ENCODE data around the gene HNRNPUL1.
A peak's percentile ranks its signal among the peaks of the same experiment; 100 is the strongest.
"Not testable (repeated sequence)": the region's sequence is repeated elsewhere in the genome, so short reads cannot be mapped to it uniquely, and the experiment has no call there.

The HNRNPUL1 gene

GRCh38 chr19:41265395-41266153 lies 1.4 kb downstream of the HNRNPUL1 start:
- Histone ChIP-seq H3K4me1 (peaks cover 30 to 41% (median 33%) of the 10 kb centered on the region in 10 experiments), H4K20me1 (peaks cover 24 to 53% (median 45%) of the 10 kb centered on the region in 11 experiments; a peak in 21 of 22 replicates), H3K27ac (peak overlapping the region; percentile 96 to 100 (median 100)), H3K36me3 (peaks cover 29 to 48% (median 43%) of the 10 kb centered on the region in 11 experiments), H3K4me3 (peak overlapping the region; percentile 88 to 99 (median 98)), H3K9ac (peak overlapping the region; percentile 96 to 100 (median 100)), H3K27me3 (no peaks in the 10 kb centered on the region), H3K9me3 (replicated peaks in 1 of 11) (no peaks in the 10 kb centered on the region), H3K4me2 (peak overlapping the region; percentile 84 to 99 (median 95))
- no peak for TF ChIP-seq Cebpa-rat (IDR thresholded peaks at IDR 0.05)

GRCh38 chr19:41269055-41269454 lies 4.9 kb downstream of the HNRNPUL1 start:
- no peak overlapping the region for H3K4me2 ChIP-seq
- H3K27ac ChIP-seq = no peak overlapping the region
- H3K9ac ChIP-seq = no peak overlapping the region; a peak in 1 of 22 replicates
- peaks cover 22 to 28% (median 26%) of the 10 kb centered on the region in 10 experiments for H3K4me1 ChIP-seq
- no peak overlapping the region for H3K4me3 ChIP-seq
- H4K20me1 ChIP-seq = peaks cover 53 to 88% (median 80%) of the 10 kb centered on the region in 11 experiments
- H3K9me3 ChIP-seq (replicated peaks in 1 of 11) = no peaks in the 10 kb centered on the region
- H3K36me3 ChIP-seq = peaks cover 64 to 83% (median 78%) of the 10 kb centered on the region in 11 experiments
- no peak for TF ChIP-seq Cebpa-rat (IDR thresholded peaks at IDR 0.05)
- no peaks in the 10 kb centered on the region for H3K27me3 ChIP-seq

GRCh38 chr19:41269571-41269970 lies 5.4 kb downstream of the HNRNPUL1 start:
- no peaks in the 10 kb centered on the region for H3K9me3 ChIP-seq (replicated peaks in 1 of 11)
- peaks cover 22 to 28% (median 26%) of the 10 kb centered on the region in 10 experiments for H3K4me1 ChIP-seq
- no peak overlapping the region for H3K27ac ChIP-seq
- H3K9ac ChIP-seq = no peak overlapping the region
- TF ChIP-seq Cebpa-rat (IDR thresholded peaks at IDR 0.05) = no peak
- H3K4me2 ChIP-seq = no peak overlapping the region
- H4K20me1 ChIP-seq = peaks cover 58 to 93% (median 85%) of the 10 kb centered on the region in 11 experiments
- H3K36me3 ChIP-seq = peaks cover 69 to 88% (median 83%) of the 10 kb centered on the region in 11 experiments
- H3K27me3 ChIP-seq = no peaks in the 10 kb centered on the region
- no peak overlapping the region for H3K4me3 ChIP-seq

GRCh38 chr19:41273076-41273475 lies 8.9 kb downstream of the HNRNPUL1 start:
- H4K20me1 ChIP-seq = peaks cover 40 to 100% (median 95%) of the 10 kb centered on the region in 11 experiments
- H3K4me1 ChIP-seq = peaks cover 0 to 6% (median under 1%) of the 10 kb centered on the region in 10 experiments; a peak in 6 of 20 replicates
- H3K9ac ChIP-seq = 0 out of 22 replicates have a peak overlapping the region, but pooled peaks of 3 of the 11 experiments have one; percentile 19 to 26 (median 20)
- H3K4me2 ChIP-seq = no peak overlapping the region
- no peaks in the 10 kb centered on the region for H3K9me3 ChIP-seq (replicated peaks in 1 of 11)
- no peak overlapping the region for H3K27ac ChIP-seq
- TF ChIP-seq Cebpa-rat (IDR thresholded peaks at IDR 0.05) = no peak
- H3K27me3 ChIP-seq = no peaks in the 10 kb centered on the region
- H3K4me3 ChIP-seq = no peak overlapping the region
- peaks cover 100% of the 10 kb centered on the region in 11 experiments for H3K36me3 ChIP-seq

GRCh38 chr19:41274802-41275201 lies 10.6 kb downstream of the HNRNPUL1 start:
- Histone ChIP-seq H3K4me3 (no peak overlapping the region), H4K20me1 (peaks cover 51 to 100% (median 94%) of the 10 kb centered on the region in 11 experiments), H3K27ac (no peak overlapping the region), H3K4me1 (peaks cover 0 to 6% (median 0%) of the 10 kb centered on the region in 10 experiments; a peak in 3 of 20 replicates), H3K4me2 (no peak overlapping the region), H3K27me3 (no peaks in the 10 kb centered on the region), H3K9ac (no peak overlapping the region), H3K36me3 (peaks cover 100% of the 10 kb centered on the region in 11 experiments), H3K9me3 (replicated peaks in 1 of 11) (no peaks in the 10 kb centered on the region)
- no peak for TF ChIP-seq Cebpa-rat (IDR thresholded peaks at IDR 0.05)

GRCh38 chr19:41276231-41276630 lies 12.1 kb downstream of the HNRNPUL1 start:
- no peak overlapping the region for H3K4me2 ChIP-seq
- H3K27ac ChIP-seq = no peak overlapping the region
- peaks cover 54 to 100% (median 94%) of the 10 kb centered on the region in 11 experiments; a peak in 21 of 22 replicates for H4K20me1 ChIP-seq
- TF ChIP-seq Cebpa-rat (IDR thresholded peaks at IDR 0.05) = peak in 8 of 11 experiments; percentile 21 to 86 (median 50); a peak in 11 of 22 replicates
- peaks cover 0 to 3% (median 0%) of the 10 kb centered on the region in 10 experiments; a peak in 1 of 20 replicates for H3K4me1 ChIP-seq
- no peaks in the 10 kb centered on the region for H3K27me3 ChIP-seq
- no peak overlapping the region for H3K4me3 ChIP-seq
- peaks cover 100% of the 10 kb centered on the region in 11 experiments for H3K36me3 ChIP-seq
- no peaks in the 10 kb centered on the region for H3K9me3 ChIP-seq (replicated peaks in 1 of 11)
- H3K9ac ChIP-seq = no peak overlapping the region

GRCh38 chr19:41278478-41278877 lies 14.3 kb downstream of the HNRNPUL1 start:
- no peaks in the 10 kb centered on the region for H3K27me3 ChIP-seq
- H3K36me3 ChIP-seq = peaks cover 98 to 100% (median 100%) of the 10 kb centered on the region in 11 experiments
- H4K20me1 ChIP-seq = peaks cover 36 to 97% (median 86%) of the 10 kb centered on the region in 11 experiments; a peak in 21 of 22 replicates
- no peaks in the 10 kb centered on the region for H3K9me3 ChIP-seq (replicated peaks in 1 of 11)
- H3K4me3 ChIP-seq = no peak overlapping the region
- H3K4me1 ChIP-seq = peaks cover 0 to 3% (median 0%) of the 10 kb centered on the region in 10 experiments; a peak in 1 of 20 replicates
- H3K9ac ChIP-seq = no peak overlapping the region
- TF ChIP-seq Cebpa-rat (IDR thresholded peaks at IDR 0.05) = no peak
- no peak overlapping the region for H3K27ac ChIP-seq
- H3K4me2 ChIP-seq = no peak overlapping the region

- H4K20me1 ChIP-seq = peaks cover 46 to 97% (median 91%) of the 10 kb centered on the region in 11 experiments; a peak in 20 of 22 replicates
- no peaks in the 10 kb centered on the region for H3K27me3 ChIP-seq
- no peaks in the 10 kb centered on the region; a peak in 1 of 20 replicates for H3K4me1 ChIP-seq
- H3K9me3 ChIP-seq (replicated peaks in 1 of 11) = no peaks in the 10 kb centered on the region
- H3K27ac ChIP-seq = no peak overlapping the region
- H3K36me3 ChIP-seq = peaks cover 98 to 99% (median 98%) of the 10 kb centered on the region in 11 experiments
- TF ChIP-seq Cebpa-rat (IDR thresholded peaks at IDR 0.05) = no peak
- no peak overlapping the region for H3K4me2 ChIP-seq
- H3K4me3 ChIP-seq = no peak overlapping the region
- 0 out of 22 replicates have a peak overlapping the region, but pooled peaks of 1 of the 11 experiments have one; percentile 8 for H3K9ac ChIP-seq
These were observed 24.7 kb downstream of the HNRNPUL1 start for GRCh38 chr19:41288673-41289530.

GRCh38 chr19:41289814-41290213 lies 25.6 kb downstream of the HNRNPUL1 start:
- not testable (repeated sequence) for H3K4me3 ChIP-seq; H3K27me3 ChIP-seq; H3K4me1 ChIP-seq; H3K9me3 ChIP-seq (replicated peaks in 1 of 11); H3K27ac ChIP-seq; H3K9ac ChIP-seq; H3K4me2 ChIP-seq
- peaks cover 98 to 99% (median 98%) of the 10 kb centered on the region in 11 experiments for H3K36me3 ChIP-seq
- H4K20me1 ChIP-seq = peaks cover 41 to 97% (median 90%) of the 10 kb centered on the region in 11 experiments; a peak in 20 of 22 replicates
